ENCODE measurements around the gene STAP1.
"Not testable (repeated sequence)": the region's sequence is repeated elsewhere in the genome, so short reads cannot be mapped to it uniquely, and the experiment has no call there.

The STAP1 gene

DNA sequence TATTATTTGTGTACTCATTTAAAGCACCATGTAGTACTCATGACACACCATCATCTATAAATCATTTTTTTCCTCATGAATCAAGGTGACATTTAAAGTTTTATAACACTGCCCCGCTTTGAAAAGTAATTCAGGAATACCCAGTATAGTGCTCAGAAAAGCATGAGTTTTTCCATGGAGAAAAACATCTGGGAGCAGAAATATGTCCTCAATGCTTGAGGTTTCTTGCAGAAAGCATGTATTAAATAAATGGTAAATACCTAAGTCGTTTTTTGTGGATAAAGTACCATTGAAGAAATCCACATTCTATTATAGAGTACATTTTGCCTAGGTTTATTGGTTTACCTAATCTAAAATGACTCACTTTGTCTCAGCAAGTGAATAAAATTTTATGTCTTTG, 76.2 kb downstream of the STAP1 start:
- no peak for DNase-seq

DNA sequence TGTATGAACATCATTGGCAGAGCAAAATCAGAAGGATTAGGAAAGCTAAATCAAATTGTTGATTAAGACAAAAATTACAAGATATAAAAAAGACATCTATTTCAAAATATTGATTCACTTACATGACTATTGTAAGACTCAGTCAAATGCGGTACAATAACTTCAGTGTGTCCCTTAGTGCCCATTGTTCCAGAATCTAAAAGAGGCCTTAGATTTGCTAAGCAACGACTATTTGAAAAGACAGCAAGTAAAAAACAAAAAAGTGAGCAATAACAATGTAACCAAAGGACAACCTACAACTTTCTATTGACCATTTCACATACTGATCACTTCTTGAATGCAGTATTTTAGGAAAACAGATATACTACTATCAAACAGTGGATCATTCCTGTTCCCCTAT, 76.8 kb downstream of the STAP1 start:
- DNase-seq, result no peak

DNA sequence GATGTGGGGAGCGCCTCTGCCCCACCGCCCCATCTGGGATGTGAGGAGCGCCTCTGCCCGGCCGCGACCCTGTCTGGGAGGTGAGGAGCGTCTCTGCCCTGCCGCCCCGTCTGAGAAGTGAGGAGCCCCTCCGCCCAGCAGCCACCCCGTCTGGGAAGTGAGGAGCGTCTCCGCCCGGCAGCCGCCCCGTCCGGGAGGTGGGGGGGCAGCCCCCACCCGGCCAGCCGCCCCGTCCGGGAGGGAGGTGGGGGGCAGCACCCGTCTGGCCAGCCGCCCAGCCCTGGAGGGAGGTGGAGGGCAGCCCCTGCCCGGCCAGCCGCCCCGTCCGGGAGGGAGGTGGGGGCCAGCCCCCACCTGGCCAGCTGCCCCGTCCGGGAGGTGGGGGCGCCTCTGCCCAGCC, 78.5 kb downstream of the STAP1 start:
- not testable (repeated sequence) for DNase-seq

DNA sequence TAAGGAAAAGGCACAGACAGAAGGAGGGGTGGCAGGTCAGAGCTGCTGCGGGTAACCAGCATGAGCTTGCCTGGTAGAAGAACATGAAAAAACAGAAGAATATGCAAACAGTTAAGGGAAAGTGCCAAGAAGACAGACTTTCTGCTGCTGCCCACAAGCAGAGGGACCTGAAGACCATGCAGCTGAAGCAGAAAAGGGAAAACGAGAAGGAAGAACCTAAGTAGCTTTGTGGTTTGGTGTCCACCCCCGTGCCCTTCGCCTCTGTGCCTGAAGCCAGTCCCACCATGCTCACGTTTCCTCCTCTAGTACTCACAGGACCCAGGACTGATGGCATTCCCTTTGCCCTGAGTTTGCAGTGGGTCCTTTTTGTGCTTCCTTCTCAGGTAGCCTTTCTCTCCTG, 79.6 kb downstream of the STAP1 start:
- no peak for DNase-seq

DNA sequence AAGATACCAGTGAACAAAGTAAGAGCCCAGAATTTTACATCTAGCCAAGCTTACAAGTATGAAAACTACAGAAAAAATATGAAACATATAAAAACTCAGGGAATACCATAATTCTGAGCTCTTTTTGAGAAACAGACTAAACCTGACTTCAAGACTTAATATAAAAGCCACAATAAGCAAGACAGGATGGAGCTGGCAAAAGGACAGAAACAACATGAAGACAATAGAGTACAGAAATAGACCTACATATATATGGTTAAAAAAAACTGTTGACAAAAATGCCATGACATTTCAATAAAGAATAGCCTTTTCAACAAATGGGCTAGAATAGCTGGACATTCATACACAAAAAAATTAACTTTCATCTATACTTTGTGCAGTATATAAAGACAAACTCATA, 93.0 kb downstream of the STAP1 start:
- no peak for DNase-seq

All from effector CD4-positive, alpha-beta T cell (primary cell).